Measurements from ENCODE around the gene CD38.

DNA sequence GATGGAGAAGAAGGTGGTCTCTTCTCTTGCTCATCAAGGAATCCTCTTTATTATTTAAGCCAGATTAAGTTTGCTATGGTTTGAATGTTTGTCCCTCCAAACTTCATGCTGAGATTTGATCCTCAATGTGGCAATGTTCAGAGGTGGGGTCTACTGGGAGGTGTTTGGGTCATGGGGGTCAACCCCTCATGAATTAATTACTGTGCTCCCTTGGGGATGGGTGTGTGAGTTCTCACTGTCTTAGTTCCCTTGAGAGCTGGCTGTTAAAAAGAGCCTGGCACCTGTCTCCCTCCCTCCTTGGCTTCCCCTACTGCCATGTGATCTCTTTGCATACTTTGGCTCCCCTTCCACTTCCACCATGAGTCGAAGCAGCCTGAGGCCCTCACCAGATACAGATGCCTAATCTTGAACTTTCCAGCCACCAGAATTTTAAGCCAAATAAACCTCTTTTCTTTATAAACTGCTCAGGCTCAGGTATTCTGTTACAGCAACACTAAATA, 36.0 kb upstream of the CD38 start:
- TF ChIP-seq, protein P1, sequence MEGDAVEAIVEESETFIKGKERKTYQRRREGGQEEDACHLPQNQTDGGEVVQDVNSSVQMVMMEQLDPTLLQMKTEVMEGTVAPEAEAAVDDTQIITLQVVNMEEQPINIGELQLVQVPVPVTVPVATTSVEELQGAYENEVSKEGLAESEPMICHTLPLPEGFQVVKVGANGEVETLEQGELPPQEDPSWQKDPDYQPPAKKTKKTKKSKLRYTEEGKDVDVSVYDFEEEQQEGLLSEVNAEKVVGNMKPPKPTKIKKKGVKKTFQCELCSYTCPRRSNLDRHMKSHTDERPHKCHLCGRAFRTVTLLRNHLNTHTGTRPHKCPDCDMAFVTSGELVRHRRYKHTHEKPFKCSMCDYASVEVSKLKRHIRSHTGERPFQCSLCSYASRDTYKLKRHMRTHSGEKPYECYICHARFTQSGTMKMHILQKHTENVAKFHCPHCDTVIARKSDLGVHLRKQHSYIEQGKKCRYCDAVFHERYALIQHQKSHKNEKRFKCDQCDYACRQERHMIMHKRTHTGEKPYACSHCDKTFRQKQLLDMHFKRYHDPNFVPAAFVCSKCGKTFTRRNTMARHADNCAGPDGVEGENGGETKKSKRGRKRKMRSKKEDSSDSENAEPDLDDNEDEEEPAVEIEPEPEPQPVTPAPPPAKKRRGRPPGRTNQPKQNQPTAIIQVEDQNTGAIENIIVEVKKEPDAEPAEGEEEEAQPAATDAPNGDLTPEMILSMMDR (IDR thresholded peaks at IDR 0.05; ENCODE audit: low read depth, low read length, poor library complexity, severe bottlenecking), result no peak
- TF ChIP-seq EZH2phosphoT487 (IDR thresholded peaks at IDR 0.05; ENCODE audit: borderline replicate concordance, low read length), result no peak

Data from DOHH2 (cell line).